GM12865 (cell line): Measurements from ENCODE around the gene NEDD9.

Experiments used
- DNase-seq: peaks from one replicate; pipeline ENCODE4 v3.0.0; 2010; ENCODE audit warnings: low read depth
- H3K4me3 ChIP-seq: 2 replicates; pipeline ENCODE4 v1.5.1; 2011; ENCODE audit warnings: mild to moderate bottlenecking, low read depth, low read length, control low read depth
- TF ChIP-seq, protein P1 (sequence below): IDR thresholded peaks from 2 replicates; pipeline ENCODE4 v1.5.1; 2011; ENCODE audit warnings: low read length, control low read depth, low read depth, inconsistent platforms; ENCODE audit not compliant: insufficient read depth; ENCODE audit errors: missing control alignments

Gene NEDD9

GRCh38 chr6:11189865-11190624 lies 42.4 kb downstream of the NEDD9 start:
- no peak for DNase-seq
- TF ChIP-seq, protein P1, sequence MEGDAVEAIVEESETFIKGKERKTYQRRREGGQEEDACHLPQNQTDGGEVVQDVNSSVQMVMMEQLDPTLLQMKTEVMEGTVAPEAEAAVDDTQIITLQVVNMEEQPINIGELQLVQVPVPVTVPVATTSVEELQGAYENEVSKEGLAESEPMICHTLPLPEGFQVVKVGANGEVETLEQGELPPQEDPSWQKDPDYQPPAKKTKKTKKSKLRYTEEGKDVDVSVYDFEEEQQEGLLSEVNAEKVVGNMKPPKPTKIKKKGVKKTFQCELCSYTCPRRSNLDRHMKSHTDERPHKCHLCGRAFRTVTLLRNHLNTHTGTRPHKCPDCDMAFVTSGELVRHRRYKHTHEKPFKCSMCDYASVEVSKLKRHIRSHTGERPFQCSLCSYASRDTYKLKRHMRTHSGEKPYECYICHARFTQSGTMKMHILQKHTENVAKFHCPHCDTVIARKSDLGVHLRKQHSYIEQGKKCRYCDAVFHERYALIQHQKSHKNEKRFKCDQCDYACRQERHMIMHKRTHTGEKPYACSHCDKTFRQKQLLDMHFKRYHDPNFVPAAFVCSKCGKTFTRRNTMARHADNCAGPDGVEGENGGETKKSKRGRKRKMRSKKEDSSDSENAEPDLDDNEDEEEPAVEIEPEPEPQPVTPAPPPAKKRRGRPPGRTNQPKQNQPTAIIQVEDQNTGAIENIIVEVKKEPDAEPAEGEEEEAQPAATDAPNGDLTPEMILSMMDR, result no peak
- no peak overlapping the region for H3K4me3 ChIP-seq

DNA sequence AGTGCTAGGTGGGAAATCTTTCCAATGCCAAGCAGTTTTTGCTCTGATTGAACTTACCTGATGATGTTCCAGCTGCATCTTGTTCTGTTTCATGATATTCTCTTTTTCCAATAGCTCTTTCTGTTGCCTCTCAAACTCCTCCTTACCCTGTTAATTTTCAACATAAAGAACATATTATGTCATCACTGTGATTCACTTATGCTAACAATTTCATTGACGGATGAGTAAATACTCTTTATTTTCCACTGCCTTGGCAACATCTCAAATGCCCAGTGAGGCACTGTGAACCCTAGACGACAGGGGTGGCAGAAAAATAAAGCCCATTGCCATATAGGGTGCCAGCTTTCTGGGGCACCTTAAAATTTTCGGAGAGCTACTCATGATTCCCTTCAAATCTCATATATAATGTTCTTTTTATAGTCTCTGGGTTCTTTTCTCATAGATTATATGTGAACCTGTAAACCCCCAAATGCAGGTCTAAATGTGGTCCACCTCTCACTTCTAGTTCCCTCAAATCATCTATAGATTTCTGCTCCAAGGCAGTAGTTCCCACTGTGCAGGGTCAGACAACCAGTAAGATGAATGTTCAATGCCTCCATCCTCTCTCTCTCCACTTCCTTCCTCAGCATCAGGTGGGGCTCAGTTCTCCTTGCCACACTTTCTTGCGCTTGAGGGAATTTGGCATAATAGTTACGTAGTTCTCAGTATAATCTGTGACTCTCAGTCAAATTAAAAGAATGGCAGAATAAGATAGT lies 44.1 kb downstream of the NEDD9 start:
- TF ChIP-seq, protein P1, result no peak
- H3K4me3 ChIP-seq, result no peak overlapping the region
- DNase-seq, result no peak

GRCh38 chr6:11187301-11187700 lies 45.2 kb downstream of the NEDD9 start:
- DNase-seq, result no peak
- no peak overlapping the region for H3K4me3 ChIP-seq
- TF ChIP-seq, protein P1, result no peak

- no peak overlapping the region for H3K4me3 ChIP-seq
- TF ChIP-seq, protein P1, result no peak
- no peak for DNase-seq
Measured at GRCh38 chr6:11185204-11185842, 47.1 kb downstream of the NEDD9 start.

DNA sequence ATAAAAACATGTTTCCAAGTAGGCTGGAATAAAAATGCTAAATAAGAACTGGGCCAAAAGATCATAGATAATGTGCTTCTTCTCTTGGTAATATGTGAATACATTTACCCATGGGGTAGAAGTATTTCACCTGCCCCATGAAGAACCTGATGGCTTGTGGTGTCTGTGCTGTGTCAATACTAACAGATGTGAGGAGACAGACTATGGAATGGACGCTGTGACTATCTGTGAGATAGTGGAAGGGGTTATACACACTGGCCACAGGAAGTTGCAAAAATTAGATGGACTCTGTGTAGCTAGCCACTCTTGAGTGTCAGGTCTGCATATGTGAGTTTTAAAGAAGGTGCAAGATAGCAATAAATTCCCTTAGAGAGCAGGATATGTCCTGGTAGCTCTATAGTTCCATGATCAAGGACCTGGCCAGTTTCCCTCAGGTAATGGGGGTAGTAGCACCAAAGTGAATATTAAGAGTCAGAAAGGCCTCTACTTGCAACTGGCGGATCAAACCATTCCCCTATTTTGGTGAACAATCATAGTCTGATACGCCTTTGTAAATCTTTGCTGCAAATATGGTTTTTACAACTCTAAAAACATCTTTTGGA lies 48.6 kb downstream of the NEDD9 start:
- DNase-seq, result no peak
- no peak overlapping the region for H3K4me3 ChIP-seq
- TF ChIP-seq, protein P1, result no peak

- H3K4me3 ChIP-seq, result no peak overlapping the region
- DNase-seq, result no peak
- TF ChIP-seq, protein P1, result no peak
Measured at GRCh38 chr6:11181478-11182136, 50.9 kb downstream of the NEDD9 start.
